Prostate gland (tissue), 2 donors: ENCODE data around the gene FUT8. TPM values are rescaled to one million over a fixed set of nuclear protein-coding genes. Genes with fewer than 3 reads are reported as not detected.
A peak's percentile ranks its signal among the peaks of the same experiment; 100 is the strongest.

ENCODE experiments used
- DNase-seq: peaks from one replicate; pipeline ENCODE4 v3.0.0-alpha.2; 2019; ENCODE audit warnings: low spot score
- H3K27ac ChIP-seq, 2 donors: fragments of 200-600 bp; sonication (generic); 2 replicates each; pipeline ENCODE4 v1.5.1; 2017 to 2019
- H3K27me3 ChIP-seq: fragments of 200-600 bp; sonication (generic); replicated peaks from 2 replicates; pipeline ENCODE4 v1.5.1; 2019; ENCODE audit not compliant: insufficient read depth
- H3K36me3 ChIP-seq, 2 donors: fragments of 200-600 bp; sonication (generic); 1 replicate in 1 of 2; 2 replicates in 1 of 2; pipeline versions ENCODE4 v1.5.1 to v1.8.1; 2017 to 2019
- H3K4me1 ChIP-seq: fragments of 200-600 bp; sonication (generic); replicated peaks from 2 replicates; pipeline ENCODE4 v1.5.1; 2019
- H3K4me3 ChIP-seq, 2 donors: fragments of 200-600 bp; sonication (generic); 2 replicates each; pipeline ENCODE4 v1.5.1; 2017 to 2019
- H3K9me3 ChIP-seq: fragments of 200-600 bp; sonication (generic); 2 replicates; pipeline ENCODE4 v1.5.1; 2017
- POLR2A ChIP-seq: fragments of 450-650 bp; IDR thresholded peaks from one replicate; pipeline ENCODE4 v1.6.1; 2016; ENCODE audit warnings: antibody characterized with exemption, mild to moderate bottlenecking
- POLR2AphosphoS5 ChIP-seq: sonication (generic); formaldehyde crosslinking; IDR thresholded peaks from one replicate; pipeline ENCODE4 v1.6.1; 2017; ENCODE audit warnings: antibody characterized with exemption
- WGBS: methylation state at CpG from one replicate; pipeline ENCODE4 v1.1.5; 2018; 5-methylcytosine and 5-hydroxymethylcytosine counted together
- intact Hi-C: fragments of 100-400 bp; cut with DNase I; formaldehyde crosslinking; loops from one replicate; pipeline ENCODE4 v1.14.2; 2022
- total RNA-seq, 2 donors: library from RNA; depleted of rRNA; stranded (reverse); fragments of >200 nt; gene quantifications; one replicate each; pipeline ENCODE4 v1.1.0, GENCODE V29; 2016
- TF ChIP-seq, protein P1 (sequence below), 4 experiments: fragments of 200-600 bp in 2 of 4; fragments of 450-650 bp in 2 of 4; sonication (generic) in 2 of 4; IDR thresholded peaks; 1 replicate in 3 of 4; 2 replicates in 1 of 4; pipeline ENCODE4 v1.5.1; 2016 to 2019; ENCODE audit warnings: antibody characterized with exemption in 4 of 4, mild to moderate bottlenecking in 2 of 4, moderate library complexity in 2 of 4

Gene FUT8
- total RNA-seq, 2 donors from 2014 or later, result 12.4 to 27.9 TPM

DNA sequence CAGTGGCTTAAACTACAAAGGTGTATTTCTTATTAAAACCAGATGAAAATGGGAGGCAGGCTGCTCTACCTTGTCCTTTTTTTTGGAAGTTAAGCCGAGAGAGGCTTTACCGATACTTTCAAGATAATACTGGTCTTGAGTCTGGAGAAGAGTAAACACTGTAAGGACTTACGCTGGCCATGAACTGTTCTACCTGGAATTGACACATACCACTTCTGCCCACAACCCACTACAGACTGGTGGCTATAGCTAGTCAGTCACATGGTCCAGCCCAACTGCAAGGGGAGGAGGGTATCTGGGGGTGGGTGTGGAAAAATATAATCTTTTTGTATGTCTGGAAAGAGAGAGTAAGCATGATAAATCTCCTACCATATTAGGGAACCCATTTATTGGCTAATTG, 4.4 kb upstream of the FUT8 start:
- DNase-seq, result no peak
- no peak overlapping the region for H3K4me3 ChIP-seq
- no peaks in the 10 kb centered on the region for H3K27me3 ChIP-seq
- no peaks in the 10 kb centered on the region for H3K36me3 ChIP-seq
- H3K9me3 ChIP-seq, result no peaks in the 10 kb centered on the region
- H3K27ac ChIP-seq, result no peak overlapping the region
- no peaks in the 10 kb centered on the region for H3K4me1 ChIP-seq
- 95% methylated on average over 3 of the region's 3 CpGs for WGBS
- intact Hi-C loops, result no loop called here
- TF ChIP-seq POLR2AphosphoS5, result no peak
- TF ChIP-seq POLR2A, result no peak
- TF ChIP-seq, protein P1, sequence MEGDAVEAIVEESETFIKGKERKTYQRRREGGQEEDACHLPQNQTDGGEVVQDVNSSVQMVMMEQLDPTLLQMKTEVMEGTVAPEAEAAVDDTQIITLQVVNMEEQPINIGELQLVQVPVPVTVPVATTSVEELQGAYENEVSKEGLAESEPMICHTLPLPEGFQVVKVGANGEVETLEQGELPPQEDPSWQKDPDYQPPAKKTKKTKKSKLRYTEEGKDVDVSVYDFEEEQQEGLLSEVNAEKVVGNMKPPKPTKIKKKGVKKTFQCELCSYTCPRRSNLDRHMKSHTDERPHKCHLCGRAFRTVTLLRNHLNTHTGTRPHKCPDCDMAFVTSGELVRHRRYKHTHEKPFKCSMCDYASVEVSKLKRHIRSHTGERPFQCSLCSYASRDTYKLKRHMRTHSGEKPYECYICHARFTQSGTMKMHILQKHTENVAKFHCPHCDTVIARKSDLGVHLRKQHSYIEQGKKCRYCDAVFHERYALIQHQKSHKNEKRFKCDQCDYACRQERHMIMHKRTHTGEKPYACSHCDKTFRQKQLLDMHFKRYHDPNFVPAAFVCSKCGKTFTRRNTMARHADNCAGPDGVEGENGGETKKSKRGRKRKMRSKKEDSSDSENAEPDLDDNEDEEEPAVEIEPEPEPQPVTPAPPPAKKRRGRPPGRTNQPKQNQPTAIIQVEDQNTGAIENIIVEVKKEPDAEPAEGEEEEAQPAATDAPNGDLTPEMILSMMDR (IDR thresholded peaks at IDR 0.05), result no peak

DNA sequence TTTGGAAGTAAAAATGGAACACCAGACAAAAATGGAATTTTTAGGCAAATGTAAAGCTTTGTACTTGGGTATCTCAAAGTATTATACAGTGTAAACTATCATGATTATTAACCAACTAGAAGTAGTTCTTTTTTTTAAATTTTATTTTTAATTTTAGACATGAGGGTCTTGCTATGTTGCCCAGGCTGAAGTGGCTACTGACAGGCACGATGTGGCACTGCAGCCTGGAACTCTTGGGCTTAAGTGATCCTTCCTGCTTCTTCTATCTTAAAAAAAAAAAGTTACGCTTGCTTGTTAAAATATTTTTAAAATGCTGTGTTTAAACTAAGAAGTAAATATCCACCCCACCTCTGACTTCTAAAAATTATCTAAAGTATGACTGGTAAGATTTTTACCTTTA, 1.9 kb upstream of the FUT8 start:
- WGBS, result 100% methylated on average over 2 of the region's 2 CpGs
- no peak for DNase-seq
- Histone ChIP-seq H3K27me3 (no peaks in the 10 kb centered on the region), H3K27ac (no peak overlapping the region), H3K4me1 (no peaks in the 10 kb centered on the region), H3K9me3 (no peaks in the 10 kb centered on the region), H3K4me3 (no peak overlapping the region), H3K36me3 (no peaks in the 10 kb centered on the region)
- intact Hi-C loops, result loop anchor here (5.0 kb wide), 2 partner anchors 253 to 423 kb away; partner anchors contain the start of gene FNTB
- TF ChIP-seq, protein P1 (IDR thresholded peaks at IDR 0.05), result no peak
- no peak for TF ChIP-seq POLR2A
- TF ChIP-seq POLR2AphosphoS5, result no peak

DNA sequence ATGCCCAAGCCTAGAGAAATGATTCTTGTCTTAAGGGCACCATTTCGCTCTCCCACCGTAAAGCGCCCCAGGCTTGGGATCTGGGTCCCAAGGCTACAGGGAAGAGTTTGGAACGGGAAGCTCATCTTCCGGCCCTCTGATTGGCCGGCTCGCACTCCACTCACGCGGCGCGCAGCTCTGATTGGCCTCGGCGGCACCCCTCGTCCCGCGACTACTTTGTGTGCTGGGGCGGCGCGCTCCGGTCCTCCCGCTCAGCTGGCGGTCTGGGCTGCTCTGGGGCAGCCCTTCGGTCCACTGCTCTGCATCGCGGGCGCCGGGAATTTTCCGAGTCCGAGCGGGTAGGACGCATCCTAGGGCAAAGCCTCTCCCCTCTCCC, 886 bp upstream of the FUT8 start:
- 0% methylated on average over 31 of the region's 31 CpGs for WGBS
- intact Hi-C loops, result loop anchor here (5.0 kb wide), 2 partner anchors 254 to 424 kb away; partner anchors contain the start of gene FNTB
- DNase-seq, result peak; percentile 93
- H3K4me1 ChIP-seq, result no peaks in the 10 kb centered on the region
- no peaks in the 10 kb centered on the region for H3K27me3 ChIP-seq
- no peaks in the 10 kb centered on the region for H3K36me3 ChIP-seq
- H3K4me3 ChIP-seq, result peak overlapping the region; percentile 61 to 81
- peak overlapping the region; percentile 86 to 91 for H3K27ac ChIP-seq
- peak; percentile 81 for TF ChIP-seq POLR2AphosphoS5
- TF ChIP-seq POLR2A, result peak; percentile 69
- TF ChIP-seq, protein P1 (IDR thresholded peaks at IDR 0.05), result peak in 1 of 4 experiments; percentile 18
- H3K9me3 ChIP-seq, result no peaks in the 10 kb centered on the region

DNA sequence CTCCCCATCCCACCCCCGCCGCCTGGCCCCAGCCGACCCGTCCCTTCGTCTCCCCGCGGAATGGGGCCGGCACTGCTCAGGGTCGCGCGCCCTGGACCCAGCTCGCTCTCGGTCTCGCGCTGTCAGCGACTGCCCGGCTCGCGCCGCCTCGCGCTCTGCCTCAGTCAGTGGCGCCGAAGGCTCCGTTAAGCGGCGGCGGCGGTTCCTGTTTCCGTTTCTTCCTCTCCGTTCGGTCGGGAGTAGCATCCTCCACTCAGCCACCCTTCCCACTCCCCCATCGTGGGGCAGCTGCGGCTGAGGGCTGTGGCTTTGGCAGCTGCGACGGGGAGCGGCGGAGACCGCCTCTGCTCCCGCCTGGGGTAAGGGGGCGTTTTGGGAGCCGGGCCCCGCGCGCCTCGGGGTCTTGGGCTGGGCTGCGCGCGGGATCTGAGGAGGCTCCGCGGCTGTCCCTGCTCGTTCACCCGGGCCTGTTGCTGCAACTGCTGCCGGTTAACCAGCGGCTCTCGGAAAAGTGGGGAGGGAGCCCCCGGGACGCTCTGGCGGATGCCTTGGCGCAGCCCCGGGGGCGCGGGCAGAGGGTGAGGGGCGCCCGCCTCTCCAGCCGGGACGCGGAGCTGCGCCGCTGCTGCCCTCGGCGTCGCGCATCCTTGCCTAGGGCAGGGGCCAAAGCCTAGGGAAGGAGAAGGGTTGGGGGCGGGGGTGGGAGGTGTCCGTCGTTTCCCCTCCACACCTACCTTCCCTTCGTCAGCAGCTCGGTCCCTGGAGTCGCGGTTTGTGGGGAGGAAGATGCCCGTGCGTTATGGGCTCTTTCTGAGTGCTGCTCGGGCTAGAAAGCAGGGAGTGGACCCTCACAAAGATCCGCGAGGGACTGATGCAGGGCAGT, 567 bp downstream of the FUT8 start:
- under 1% methylated on average over 44 of the region's 87 CpGs for WGBS
- Histone ChIP-seq H3K27me3 (no peaks in the 10 kb centered on the region), H3K9me3 (no peaks in the 10 kb centered on the region), H3K36me3 (no peaks in the 10 kb centered on the region), H3K4me1 (no peaks in the 10 kb centered on the region), H3K4me3 (peak overlapping the region; percentile 61 to 81), H3K27ac (peak overlapping the region; percentile 86 to 91)
- DNase-seq, result peak; percentile 57
- TF ChIP-seq POLR2A, result no peak
- TF ChIP-seq, protein P1 (IDR thresholded peaks at IDR 0.05), result peak in 1 of 4 experiments; percentile 4
- TF ChIP-seq POLR2AphosphoS5, result no peak
- intact Hi-C loops, result loop anchor here (5.0 kb wide), 2 partner anchors 256 to 426 kb away; partner anchors contain the start of gene FNTB
